SK-N-SH (cell line): ENCODE results near the gene KIR2DL3. TPM values are rescaled to one million over a fixed set of nuclear protein-coding genes. Genes with fewer than 3 reads are reported as not detected.

Experiments
- CTCF ChIA-PET: fragments of 300-600, 350-600 bp; formaldehyde crosslinking; extraction: SDS; loops from one replicate; lab custom pipeline; 2021; lab: Yijun Ruan, JAX
- POLR2A ChIA-PET: fragments of 350-600 bp; sonication (Branson Sonifier 250); formaldehyde crosslinking; extraction: SDS; loops from one replicate; lab custom pipeline; 2020; ENCODE audit warnings: antibody characterized with exemption, inconsistent platforms; lab: Yijun Ruan, JAX
- DNase-seq: peaks from one replicate; pipeline ENCODE4 v3.0.0; 2012
- H2AFZ ChIP-seq: fragments of 200-600 bp; sonication (generic); 2 replicates; pipeline ENCODE4 v1.8.1; 2016; ENCODE audit warnings: antibody characterized with exemption, mild to moderate bottlenecking, low read depth
- H3F3A ChIP-seq: fragments of 200-600 bp; sonication (generic); replicated peaks from 2 replicates; pipeline ENCODE3; 2016; ENCODE audit warnings: antibody characterized with exemption, mild to moderate bottlenecking; ENCODE audit not compliant: insufficient read depth
- H3K27ac ChIP-seq, 2 experiments: fragments of 200-500 bp in 1 of 2; fragments of 200-600 bp in 1 of 2; sonication (Bioruptor generic) in 1 of 2; sonication (generic), shearing (Covaris generic) in 1 of 2; 2 replicates each; pipeline versions ENCODE4 v1.5.1 to v1.6.1; 2014 to 2016; ENCODE audit warnings: low read depth in 2 of 2, inconsistent platforms in 1 of 2, low read length in 1 of 2, mild to moderate bottlenecking in 1 of 2, mixed read lengths in 1 of 2
- H3K27me3 ChIP-seq: fragments of 200-600 bp; sonication (generic), shearing (Covaris generic); 2 replicates; pipeline ENCODE4 v1.6.1; 2016; ENCODE audit warnings: mixed run types; ENCODE audit not compliant: insufficient read depth
- H3K36me3 ChIP-seq, 2 experiments: fragments of 200-500 bp in 1 of 2; fragments of 200-600 bp in 1 of 2; sonication (Bioruptor generic) in 1 of 2; sonication (generic) in 1 of 2; replicated peaks in 1 of 2; 2 replicates each; pipeline versions ENCODE3 to v1.5.1; 2014 to 2016; ENCODE audit warnings: low read length in 1 of 2, mild to moderate bottlenecking in 1 of 2; ENCODE audit not compliant: insufficient read depth in 2 of 2, control insufficient read depth in 1 of 2
- H3K4me1 ChIP-seq, 2 experiments: fragments of 200-500 bp in 1 of 2; fragments of 200-600 bp in 1 of 2; sonication (Bioruptor generic) in 1 of 2; sonication (generic), shearing (Covaris generic) in 1 of 2; 2 replicates each; pipeline versions ENCODE4 v1.5.1 to v1.6.1; 2014 to 2016; ENCODE audit warnings: low read depth in 1 of 2, low read length in 1 of 2, mixed run types in 1 of 2; ENCODE audit not compliant: insufficient read depth in 2 of 2, control insufficient read depth in 1 of 2
- H3K4me2 ChIP-seq: fragments of 200-600 bp; sonication (generic), shearing (Covaris generic); 2 replicates; pipeline ENCODE4 v1.6.1; 2017; ENCODE audit warnings: mixed run types
- H3K4me3 ChIP-seq, 2 experiments: fragments of 200-500 bp in 1 of 2; fragments of 200-600 bp in 1 of 2; sonication (Bioruptor generic) in 1 of 2; sonication (generic), shearing (Covaris generic) in 1 of 2; 2 replicates each; pipeline versions ENCODE4 v1.5.1 to v1.8.1; 2014 to 2016; ENCODE audit warnings: low read depth in 2 of 2, inconsistent platforms in 1 of 2, low read length in 1 of 2, mild to moderate bottlenecking in 1 of 2, mixed read lengths in 1 of 2, moderate library complexity in 1 of 2
- H3K79me2 ChIP-seq: fragments of 200-600 bp; sonication (generic); 2 replicates; pipeline ENCODE4 v1.8.1; 2017; ENCODE audit warnings: mild to moderate bottlenecking; ENCODE audit not compliant: insufficient read depth
- H3K9ac ChIP-seq: fragments of 200-600 bp; sonication (generic); 2 replicates; pipeline ENCODE4 v1.6.1; 2017; ENCODE audit warnings: mixed run types
- H3K9me2 ChIP-seq: fragments of 200-600 bp; sonication (generic); 2 replicates; pipeline ENCODE4 v1.6.1; 2017; ENCODE audit warnings: mixed run types
- H3K9me3 ChIP-seq: fragments of 200-600 bp; sonication (generic); 2 replicates; pipeline ENCODE4 v1.6.1; 2017; ENCODE audit warnings: mixed run types, mild to moderate bottlenecking, moderate library complexity
- H4K20me1 ChIP-seq: fragments of 200-600 bp; sonication (generic); 2 replicates; pipeline ENCODE4 v1.6.1; 2017; ENCODE audit warnings: mild to moderate bottlenecking, mixed run types; ENCODE audit not compliant: insufficient read depth
- EZH2phosphoT487 ChIP-seq: fragments of 200-600 bp; sonication (generic); IDR thresholded peaks from 2 replicates; pipeline ENCODE4 v1.6.1; 2017; ENCODE audit warnings: low read depth, mixed run types, mild to moderate bottlenecking, antibody characterized with exemption, moderate library complexity, borderline replicate concordance
- FOSL2 ChIP-seq: IDR thresholded peaks from 2 replicates; pipeline ENCODE4 v1.4.0; 2012; ENCODE audit warnings: low read depth, mild to moderate bottlenecking, moderate library complexity, borderline replicate concordance
- FOXM1 ChIP-seq: IDR thresholded peaks from 2 replicates; pipeline ENCODE4 v1.4.0; 2012; ENCODE audit warnings: low read depth, mild to moderate bottlenecking
- GABPA ChIP-seq: IDR thresholded peaks from 2 replicates; pipeline ENCODE4 v1.4.0; 2012; ENCODE audit warnings: low read depth, mild to moderate bottlenecking
- GATA2 ChIP-seq: sonication (generic); formaldehyde crosslinking; IDR thresholded peaks from 2 replicates; pipeline ENCODE4 v1.5.0; 2020; ENCODE audit warnings: mild to moderate bottlenecking, missing genetic modification reagents
- MEF2A ChIP-seq: IDR thresholded peaks from 2 replicates; pipeline ENCODE4 v1.4.0; 2012; ENCODE audit warnings: low read depth, borderline replicate concordance
- NRF1 ChIP-seq: IDR thresholded peaks from 2 replicates; pipeline ENCODE4 v1.6.1; 2012; ENCODE audit warnings: low read depth, mild to moderate bottlenecking, low read length
- RAD21 ChIP-seq: IDR thresholded peaks from 2 replicates; pipeline ENCODE4 v1.6.1; 2012; ENCODE audit warnings: mild to moderate bottlenecking, low read length
- RFX5 ChIP-seq: IDR thresholded peaks from 2 replicates; pipeline ENCODE4 v1.6.1; 2012; ENCODE audit warnings: mild to moderate bottlenecking, improper control_type of control experiment, low read length
- RXRA ChIP-seq: IDR thresholded peaks from 2 replicates; pipeline ENCODE4 v1.4.0; 2012; ENCODE audit warnings: low read depth, mild to moderate bottlenecking, borderline replicate concordance
- SIN3A ChIP-seq: IDR thresholded peaks from 2 replicates; pipeline ENCODE4 v1.6.1; 2012; ENCODE audit warnings: low read depth, mild to moderate bottlenecking, low read length, moderate library complexity, borderline replicate concordance
- SMC3 ChIP-seq: IDR thresholded peaks from 2 replicates; pipeline ENCODE4 v1.6.1; 2012; ENCODE audit warnings: low read depth, low read length, improper control_type of control experiment
- TAF1 ChIP-seq: IDR thresholded peaks from 2 replicates; pipeline ENCODE4 v1.6.1; 2012; ENCODE audit warnings: low read depth, mild to moderate bottlenecking, low read length, moderate library complexity, borderline replicate concordance
- TCF12 ChIP-seq: IDR thresholded peaks from 2 replicates; pipeline ENCODE4 v1.4.0; 2012
- TEAD4 ChIP-seq: IDR thresholded peaks from 2 replicates; pipeline ENCODE4 v1.4.0; 2012; ENCODE audit warnings: mild to moderate bottlenecking, borderline replicate concordance; ENCODE audit not compliant: insufficient read depth
- YY1 ChIP-seq: IDR thresholded peaks from 2 replicates; pipeline ENCODE4 v1.4.0; 2012; ENCODE audit warnings: low read depth, mild to moderate bottlenecking
- WGBS: methylation state at CpG from one replicate; pipeline ENCODE4 v1.1.6; 2017; ENCODE audit warnings: low lambda C conversion rate; 5-methylcytosine and 5-hydroxymethylcytosine counted together
- polyA plus RNA-seq, 3 experiments: library from polyadenylated mRNA; depleted of rRNA; stranded (reverse); fragments of >200 nt; gene quantifications; 2 replicates each; pipeline ENCODE4 v1.2.3, GENCODE V29; 2012
- small RNA-seq, 7 experiments: library from RNA; depleted of rRNA; stranded (forward); fragments of <200 nt; gene quantifications; one replicate each; pipeline ENCODE3, GENCODE V24; 2012
- TF ChIP-seq, protein P1 (sequence below): IDR thresholded peaks from 2 replicates; pipeline ENCODE4 v1.4.0; 2012; ENCODE audit warnings: low read depth, borderline replicate concordance
- TF ChIP-seq, protein P2 (sequence below): fragments of 200-600 bp; sonication (generic); IDR thresholded peaks from 2 replicates; pipeline ENCODE4 v1.6.1; 2017; ENCODE audit warnings: antibody characterized with exemption, mild to moderate bottlenecking, moderate library complexity

The KIR2DL3 gene
- polyA plus RNA-seq, 1 of the 3 experiments (the other 2 are of a cell fraction) = not detected

DNA sequence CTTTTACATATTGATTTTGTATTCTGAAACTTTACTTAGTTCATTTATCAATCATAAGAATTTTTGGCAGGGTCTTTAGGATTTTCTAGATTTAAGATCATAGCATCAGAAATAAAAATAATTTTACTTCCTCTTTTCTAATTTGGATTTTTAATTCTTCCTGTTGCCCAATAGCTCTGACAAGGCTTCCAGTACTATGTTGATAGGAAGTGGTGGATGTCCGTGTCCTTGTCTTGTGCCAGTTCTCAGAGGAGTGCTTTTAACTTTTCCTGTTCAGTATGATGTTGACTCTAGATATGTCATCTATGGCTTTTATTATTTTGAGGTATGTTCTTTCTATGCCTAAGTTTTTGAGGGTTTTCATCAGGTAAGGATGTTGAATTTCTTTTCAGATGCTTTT lies 57.4 kb downstream of the KIR2DL3 start:
- no peak overlapping the region for H3K27ac ChIP-seq
- ChIA-PET POLR2A (no interaction called here), CTCF (no interaction called here)
- TF ChIP-seq EZH2phosphoT487 (no peak), MEF2A (no peak), SIN3A (no peak), RXRA (no peak), RFX5 (no peak), TAF1 (no peak), TEAD4 (no peak), TCF12 (no peak), GATA2 (no peak), GABPA (no peak), NRF1 (no peak), FOSL2 (no peak), FOXM1 (no peak), RAD21 (no peak), SMC3 (no peak), YY1 (no peak)
- TF ChIP-seq, protein P1, sequence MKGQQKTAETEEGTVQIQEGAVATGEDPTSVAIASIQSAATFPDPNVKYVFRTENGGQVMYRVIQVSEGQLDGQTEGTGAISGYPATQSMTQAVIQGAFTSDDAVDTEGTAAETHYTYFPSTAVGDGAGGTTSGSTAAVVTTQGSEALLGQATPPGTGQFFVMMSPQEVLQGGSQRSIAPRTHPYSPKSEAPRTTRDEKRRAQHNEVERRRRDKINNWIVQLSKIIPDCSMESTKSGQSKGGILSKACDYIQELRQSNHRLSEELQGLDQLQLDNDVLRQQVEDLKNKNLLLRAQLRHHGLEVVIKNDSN = no peak
- TF ChIP-seq, protein P2, sequence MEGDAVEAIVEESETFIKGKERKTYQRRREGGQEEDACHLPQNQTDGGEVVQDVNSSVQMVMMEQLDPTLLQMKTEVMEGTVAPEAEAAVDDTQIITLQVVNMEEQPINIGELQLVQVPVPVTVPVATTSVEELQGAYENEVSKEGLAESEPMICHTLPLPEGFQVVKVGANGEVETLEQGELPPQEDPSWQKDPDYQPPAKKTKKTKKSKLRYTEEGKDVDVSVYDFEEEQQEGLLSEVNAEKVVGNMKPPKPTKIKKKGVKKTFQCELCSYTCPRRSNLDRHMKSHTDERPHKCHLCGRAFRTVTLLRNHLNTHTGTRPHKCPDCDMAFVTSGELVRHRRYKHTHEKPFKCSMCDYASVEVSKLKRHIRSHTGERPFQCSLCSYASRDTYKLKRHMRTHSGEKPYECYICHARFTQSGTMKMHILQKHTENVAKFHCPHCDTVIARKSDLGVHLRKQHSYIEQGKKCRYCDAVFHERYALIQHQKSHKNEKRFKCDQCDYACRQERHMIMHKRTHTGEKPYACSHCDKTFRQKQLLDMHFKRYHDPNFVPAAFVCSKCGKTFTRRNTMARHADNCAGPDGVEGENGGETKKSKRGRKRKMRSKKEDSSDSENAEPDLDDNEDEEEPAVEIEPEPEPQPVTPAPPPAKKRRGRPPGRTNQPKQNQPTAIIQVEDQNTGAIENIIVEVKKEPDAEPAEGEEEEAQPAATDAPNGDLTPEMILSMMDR = no peak
- H3F3A ChIP-seq = no peaks in the 10 kb centered on the region
- H3K9me3 ChIP-seq = no peaks in the 10 kb centered on the region
- no peak overlapping the region for H2AFZ ChIP-seq
- no peak for DNase-seq
- H3K9me2 ChIP-seq = no peaks in the 10 kb centered on the region
- 0% methylated on average over 1 of the region's 1 CpG for WGBS
- no peak overlapping the region for H3K9ac ChIP-seq
- H3K4me1 ChIP-seq = no peaks in the 10 kb centered on the region
- no peaks in the 10 kb centered on the region for H3K36me3 ChIP-seq
- H3K27me3 ChIP-seq = peaks cover 24% of the 10 kb centered on the region; the same call in 1 of the 2 replicates
- no peaks in the 10 kb centered on the region for H4K20me1 ChIP-seq
- H3K79me2 ChIP-seq = no peaks in the 10 kb centered on the region
- no peak overlapping the region for H3K4me3 ChIP-seq
- no peak overlapping the region for H3K4me2 ChIP-seq

Small RNAs within 50 kb of the gene (small RNA-seq; reads per million reads assigned to genes)
- gene AC245128.2 (0 reads per million in 7 experiments), gene KIR3DP1 (0 reads per million in 7 experiments)

Other genes with a start within 250 kb of the KIR2DL3 start
- gene LAIR2, start 235.7 kb upstream of the KIR2DL3 start, polyA plus RNA-seq (2012; rRNA removed) = not detected in 2 replicates
- not detected in 2 replicates for gene LILRA2, start 164.7 kb upstream of the KIR2DL3 start, polyA plus RNA-seq (2012; rRNA removed)
- not detected in 2 replicates for gene LILRA1, start 144.9 kb upstream of the KIR2DL3 start, polyA plus RNA-seq (2012; rRNA removed)
- not detected in 2 replicates for gene LILRB1, start 108.0 kb upstream of the KIR2DL3 start, polyA plus RNA-seq (2012; rRNA removed)
- gene LILRB4, start 75.5 kb upstream of the KIR2DL3 start, polyA plus RNA-seq (2012; rRNA removed) = not detected in 2 replicates
- gene KIR3DL3, start 14.1 kb upstream of the KIR2DL3 start, polyA plus RNA-seq (2012; rRNA removed) = not detected in 2 replicates
- gene KIR2DL1, start 31.3 kb downstream of the KIR2DL3 start, polyA plus RNA-seq (2012; rRNA removed) = not detected in 2 replicates
- gene KIR2DL4, start 65.1 kb downstream of the KIR2DL3 start, polyA plus RNA-seq (2012; rRNA removed) = not detected in 2 replicates
- not detected in 2 replicates for gene KIR3DL1, start 78.0 kb downstream of the KIR2DL3 start, polyA plus RNA-seq (2012; rRNA removed)
- not detected in 2 replicates for gene KIR2DS4, start 94.2 kb downstream of the KIR2DL3 start, polyA plus RNA-seq (2012; rRNA removed)
- gene KIR3DL2, start 111.9 kb downstream of the KIR2DL3 start, polyA plus RNA-seq (2012; rRNA removed) = not detected in 2 replicates
- not detected in 2 replicates for gene FCAR, start 135.7 kb downstream of the KIR2DL3 start, polyA plus RNA-seq (2012; rRNA removed)
- gene NCR1, start 167.6 kb downstream of the KIR2DL3 start, polyA plus RNA-seq (2012; rRNA removed) = not detected in 2 replicates
- gene NLRP7, start 209.0 kb downstream of the KIR2DL3 start, polyA plus RNA-seq (2012; rRNA removed) = not detected in 2 replicates
- 0.08 and 0.15 TPM in 2 replicates for gene NLRP2, start 227.9 kb downstream of the KIR2DL3 start, polyA plus RNA-seq (2012; rRNA removed)